Measurements from ENCODE around the gene ZC3H4. TPM values are rescaled to one million over a fixed set of nuclear protein-coding genes. Genes with fewer than 3 reads are reported as not detected.

Gene ZC3H4
- total and polyA plus RNA-seq, 8 donors: 4.7 to 78.5 (median 20.2) TPM

- H3K9me3 ChIP-seq: no peaks in the 10 kb centered on the region
- H3K36me3 ChIP-seq: no peaks in the 10 kb centered on the region
- TF ChIP-seq CTCF (IDR thresholded peaks at IDR 0.05) (no peak), POLR2AphosphoS5 (IDR thresholded peaks at IDR 0.05) (peak in 2 of 3 donors; percentile 77 to 78), EP300 (IDR thresholded peaks at IDR 0.05) (no peak), POLR2A (IDR thresholded peaks at IDR 0.05) (peak in 1 of 4 donors; percentile 47)
- peaks cover 23 to 43% (median 38%) of the 10 kb centered on the region in 4 donors for H3K4me1 ChIP-seq
- H3K4me3 ChIP-seq: peak overlapping the region; percentile 72 to 99 (median 84)
- intact Hi-C loops (cut with DNase I; ENCODE audit: low total_unique reads): no loop called here
- WGBS, 5 donors: 0 to 1% (median 1%) methylated on average over 44 to 83 of the region's 85 CpGs
- peak overlapping the region; percentile 97 to 100 (median 100) for H3K27ac ChIP-seq
- no peaks in the 10 kb centered on the region for H3K27me3 ChIP-seq
- DNase-seq: peak; percentile 83 to 95
Measured at GRCh38 chr19:47112166-47112996, 1.2 kb downstream of the ZC3H4 start.

GRCh38 chr19:47111682-47112165 is 1.9 kb downstream of the ZC3H4 start:
- no peak for TF ChIP-seq POLR2A (IDR thresholded peaks at IDR 0.05)
- TF ChIP-seq CTCF (IDR thresholded peaks at IDR 0.05): no peak
- TF ChIP-seq EP300 (IDR thresholded peaks at IDR 0.05): no peak
- TF ChIP-seq POLR2AphosphoS5 (IDR thresholded peaks at IDR 0.05): no peak
- H3K36me3 ChIP-seq: no peaks in the 10 kb centered on the region
- H3K4me3 ChIP-seq: peak overlapping the region; percentile 72 to 99 (median 84)
- WGBS, 5 donors: 0 to 2% (median 0%) methylated on average over 6 to 24 of the region's 24 CpGs
- intact Hi-C loops (cut with DNase I; ENCODE audit: low total_unique reads): no loop called here
- DNase-seq: no peak
- peaks cover 30 to 50% (median 45%) of the 10 kb centered on the region in 4 donors for H3K4me1 ChIP-seq
- no peaks in the 10 kb centered on the region for H3K27me3 ChIP-seq
- no peaks in the 10 kb centered on the region for H3K9me3 ChIP-seq
- peak overlapping the region; percentile 97 to 100 (median 100) for H3K27ac ChIP-seq

- peak; percentile 34 to 62 for DNase-seq
- Histone ChIP-seq H3K4me3 (peak overlapping the region; percentile 72 to 99 (median 84)), H3K36me3 (no peaks in the 10 kb centered on the region), H3K9me3 (no peaks in the 10 kb centered on the region), H3K27ac (peak overlapping the region; percentile 97 to 100 (median 100)), H3K4me1 (peaks cover 36 to 56% (median 51%) of the 10 kb centered on the region in 4 donors), H3K27me3 (no peaks in the 10 kb centered on the region)
- TF ChIP-seq EP300 (IDR thresholded peaks at IDR 0.05) (no peak), POLR2AphosphoS5 (IDR thresholded peaks at IDR 0.05) (peak in 1 of 3 donors; percentile 2), POLR2A (IDR thresholded peaks at IDR 0.05) (no peak), CTCF (IDR thresholded peaks at IDR 0.05) (no peak)
- 0 to 1% (median 0%) methylated on average over 33 to 35 of the region's 35 CpGs for WGBS, 5 donors
- intact Hi-C loops (cut with DNase I; ENCODE audit: low total_unique reads): no loop called here
Measured at GRCh38 chr19:47111006-47111621, 2.5 kb downstream of the ZC3H4 start.

GRCh38 chr19:47110521-47111005 is 3.0 kb downstream of the ZC3H4 start:
- H3K36me3 ChIP-seq: peaks cover 0 to under 1% (median 0%) of the 10 kb centered on the region in 4 donors
- no peak for TF ChIP-seq CTCF (IDR thresholded peaks at IDR 0.05)
- TF ChIP-seq EP300 (IDR thresholded peaks at IDR 0.05): no peak
- no peak for TF ChIP-seq POLR2A (IDR thresholded peaks at IDR 0.05)
- TF ChIP-seq POLR2AphosphoS5 (IDR thresholded peaks at IDR 0.05): peak in 1 of 3 donors; percentile 47
- peak overlapping the region; percentile 97 to 100 (median 100) for H3K27ac ChIP-seq
- peak overlapping the region; percentile 72 to 99 (median 84) for H3K4me3 ChIP-seq
- no peaks in the 10 kb centered on the region for H3K27me3 ChIP-seq
- H3K9me3 ChIP-seq: no peaks in the 10 kb centered on the region
- peaks cover 38 to 61% (median 55%) of the 10 kb centered on the region in 4 donors for H3K4me1 ChIP-seq
- DNase-seq: peak in 1 of 2 donors; percentile 66
- 4 to 9% (median 5%) methylated on average over 12 of the region's 12 CpGs for WGBS, 5 donors
- intact Hi-C loops (cut with DNase I; ENCODE audit: low total_unique reads): no loop called here

All from stomach (tissue), 9 donors.